Measurements from ENCODE around the gene CDK11A.
A peak's percentile ranks its signal among the peaks of the same experiment; 100 is the strongest.

CDK11A gene

DNA sequence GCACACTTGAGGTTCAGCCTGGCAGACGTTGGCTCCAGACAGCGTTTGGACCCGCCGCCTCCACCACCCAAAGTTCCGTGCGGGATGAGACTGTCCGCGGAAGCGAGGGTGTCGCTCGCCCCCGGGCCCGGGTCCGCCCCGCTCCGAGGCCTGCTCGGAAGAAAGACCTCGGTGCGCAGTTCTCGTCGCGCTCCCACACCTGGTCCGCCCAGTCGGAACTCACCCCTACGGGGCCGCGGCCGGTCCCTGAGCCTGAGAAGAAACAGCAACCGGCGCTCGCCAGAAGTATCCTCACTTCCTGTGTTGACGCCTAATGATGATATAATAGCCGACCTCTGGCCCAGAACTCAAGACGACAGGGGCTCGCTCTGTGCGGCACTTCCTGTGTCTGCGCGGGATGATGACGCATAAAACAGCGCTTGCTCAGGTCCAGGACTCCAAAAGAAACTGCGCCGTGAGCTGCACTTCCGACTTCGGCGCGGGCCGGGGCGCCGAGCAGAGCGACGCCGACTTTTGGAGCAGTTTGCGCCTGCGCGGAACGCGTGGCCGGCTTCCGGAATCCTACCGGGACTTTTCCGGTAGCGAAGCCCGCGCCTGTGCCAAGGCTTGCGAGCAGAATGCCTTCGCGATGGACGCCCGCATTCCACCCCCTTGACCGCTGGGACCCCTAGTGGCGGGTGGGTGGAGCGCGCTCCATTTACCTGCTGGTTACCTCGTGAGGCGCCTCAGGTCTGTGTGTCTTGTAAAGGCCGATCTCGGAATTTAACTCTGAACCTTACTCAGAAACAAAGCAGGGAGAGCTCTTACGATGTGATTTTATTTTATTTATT lies at the start of gene CDK11A:
CDK11A (minus strand) TSS at position 323 of the 830 bp plus-strand sequence. CDS start 1,539 bp downstream, outside the sequence.
- DNase-seq (ENCODE audit: low read depth): peak; percentile 100

DNA sequence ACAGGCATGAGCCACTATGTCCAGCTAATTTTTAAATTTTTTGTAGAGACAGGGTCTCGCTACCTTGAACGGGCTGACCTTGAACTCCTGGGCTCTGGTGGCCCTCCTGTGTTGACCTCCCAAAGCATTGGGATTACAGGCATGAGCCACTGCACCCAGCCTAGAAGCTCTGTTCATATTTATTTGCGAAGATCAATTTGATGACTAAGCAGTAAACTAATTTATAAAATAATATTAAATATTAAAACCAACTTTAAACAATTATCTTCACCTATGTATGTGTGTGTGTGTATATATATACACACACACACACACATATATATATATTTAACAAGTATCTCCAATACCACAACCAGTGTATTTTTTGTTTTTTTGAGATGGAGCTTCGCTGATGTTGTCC lies 49.7 kb upstream of the CDK11A start:
- DNase-seq (ENCODE audit: low read depth): no peak

DNA sequence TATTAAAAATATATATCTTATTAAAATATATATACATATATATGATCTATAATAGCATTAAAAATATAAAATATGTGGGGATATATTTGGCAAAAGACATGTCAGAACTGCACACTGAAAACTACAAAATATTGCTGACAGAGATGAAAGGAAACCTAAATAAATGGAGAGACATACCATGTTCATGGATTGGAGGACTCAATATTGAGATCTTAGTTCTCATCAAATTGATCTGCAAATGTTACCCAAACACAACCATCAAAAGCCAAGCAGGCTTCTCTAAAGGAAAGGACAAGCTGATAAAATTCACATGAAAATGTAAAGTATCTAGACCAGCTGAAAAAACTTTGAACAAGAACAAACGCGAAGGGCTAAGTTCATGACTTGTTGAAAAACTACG lies 46.9 kb upstream of the CDK11A start:
- DNase-seq (ENCODE audit: low read depth): no peak

DNA sequence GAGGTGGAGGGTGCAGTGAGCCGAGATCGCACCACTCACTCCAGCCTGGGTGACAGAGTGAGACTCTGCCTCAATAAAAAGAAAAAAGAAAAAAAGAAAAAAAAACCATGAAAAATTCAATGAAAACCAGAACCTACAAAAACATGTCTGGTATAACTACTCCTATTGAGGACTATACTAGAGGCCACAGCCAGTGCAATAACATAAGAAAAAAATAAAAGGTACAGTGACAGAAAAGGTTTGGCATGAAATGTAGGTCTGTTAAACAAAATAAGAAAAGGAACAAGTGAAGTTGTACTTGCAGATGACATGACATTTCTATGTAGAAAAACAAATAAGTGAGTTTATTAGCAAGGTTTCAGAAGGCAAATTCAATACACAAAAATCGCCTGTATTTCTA lies 45.9 kb upstream of the CDK11A start:
- no peak for DNase-seq (ENCODE audit: low read depth)

DNA sequence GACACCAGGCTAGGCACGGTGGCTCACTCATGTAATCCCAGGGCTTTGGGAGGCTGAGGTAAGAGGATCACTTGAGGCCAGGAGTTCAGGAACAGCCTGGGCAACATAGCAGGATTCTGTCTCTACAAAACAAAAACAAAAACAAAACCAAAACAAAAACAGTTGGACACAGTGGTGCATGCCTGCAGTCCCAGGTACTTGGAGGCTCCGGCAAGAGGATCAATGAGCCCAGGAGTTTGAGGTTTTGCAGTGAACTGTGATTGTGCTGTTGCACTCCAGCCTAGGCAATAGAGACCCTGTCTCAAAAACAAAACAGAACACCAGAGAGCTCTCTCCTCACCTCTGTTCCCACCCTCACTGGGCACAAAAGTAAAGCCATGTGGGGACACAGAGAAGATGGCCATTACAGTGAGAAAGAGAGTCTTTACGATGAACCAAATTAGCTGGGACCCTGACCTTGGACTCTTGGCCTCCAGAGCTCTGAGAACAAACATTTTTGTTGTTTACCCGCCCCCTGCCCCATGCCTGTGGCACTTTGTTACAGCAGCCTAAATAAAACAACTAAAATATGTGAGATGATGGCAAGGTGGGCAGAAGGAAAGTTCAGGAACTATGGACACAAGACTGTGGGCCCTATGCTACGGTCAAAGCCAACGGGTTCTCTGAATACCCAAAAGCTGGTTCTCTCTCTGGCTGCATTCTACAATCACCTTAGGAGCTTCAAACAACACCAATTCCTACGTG lies 44.3 kb upstream of the CDK11A start:
- DNase-seq (ENCODE audit: low read depth): no peak

DNA sequence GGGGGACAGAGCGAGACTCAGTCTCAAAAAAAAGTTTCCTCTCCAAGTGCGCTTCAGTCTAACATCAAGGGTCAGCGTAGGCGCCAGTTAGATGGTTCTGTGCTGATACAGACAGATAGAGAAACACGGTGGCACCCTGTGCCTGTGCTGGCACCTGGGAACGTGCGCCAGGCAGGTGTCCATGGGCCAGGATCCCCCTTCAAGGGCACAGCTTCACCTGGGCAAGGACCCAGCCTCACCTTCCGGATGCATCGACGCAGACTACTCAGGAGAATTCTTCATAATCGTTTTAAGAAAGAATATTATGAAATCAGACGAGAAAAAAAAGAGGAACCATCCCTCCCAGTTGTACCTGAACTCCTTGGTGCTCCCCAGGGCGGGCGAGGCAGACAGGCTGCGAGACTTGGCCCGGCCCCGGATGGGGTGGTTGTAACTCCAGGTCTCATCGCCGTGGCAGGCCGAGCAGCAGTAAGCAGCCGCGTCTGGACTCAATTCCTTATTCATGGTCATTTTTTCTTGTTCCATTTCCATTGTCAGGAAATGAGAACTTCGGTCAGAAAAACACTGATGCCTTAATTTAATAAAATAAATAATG lies 40.8 kb upstream of the CDK11A start:
- no peak for DNase-seq (ENCODE audit: low read depth)

DNA sequence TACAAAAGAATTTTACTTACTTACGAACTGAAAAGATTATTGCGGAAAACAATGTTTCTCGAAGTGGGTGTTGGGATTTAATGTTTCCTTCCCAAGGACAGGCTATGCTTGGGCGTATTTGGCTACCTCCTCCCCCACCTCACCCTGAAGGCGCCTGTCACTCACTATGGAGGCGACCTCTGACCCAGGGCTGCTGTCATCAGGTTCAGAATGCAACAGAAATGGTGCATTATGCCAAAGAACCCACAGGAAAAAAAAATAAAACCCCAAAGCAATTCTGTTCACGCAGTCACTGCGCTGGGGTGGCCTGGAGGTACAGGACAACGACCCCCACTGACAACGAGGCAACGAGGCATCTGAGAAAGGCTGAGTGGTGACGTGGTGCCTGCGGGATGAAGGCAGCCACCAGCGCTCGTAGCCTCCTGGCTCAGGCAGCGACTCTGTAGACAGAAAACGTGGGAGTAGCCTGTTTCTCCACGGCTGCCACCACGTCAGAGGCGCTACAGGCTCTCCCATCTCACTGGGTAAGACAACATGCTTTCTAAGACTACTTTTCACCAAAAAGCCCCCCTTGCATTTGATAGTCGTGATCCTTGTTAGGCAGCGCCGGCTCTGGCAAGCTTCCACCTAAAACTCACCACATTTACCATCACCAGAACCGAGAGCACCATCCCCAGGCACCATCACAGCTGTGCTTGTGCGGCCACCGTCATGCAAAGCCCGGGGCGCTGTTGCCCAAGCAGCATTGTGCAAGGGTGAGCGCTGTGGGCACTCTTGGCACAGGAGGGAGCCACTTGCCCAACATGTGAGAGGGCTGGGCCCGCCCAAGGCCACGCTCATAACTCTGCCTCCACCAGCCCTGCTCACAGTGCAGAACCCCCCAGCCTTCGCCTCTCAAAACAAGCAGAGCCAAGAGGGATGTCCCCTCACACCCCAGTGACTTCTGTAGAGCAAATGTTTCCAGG lies 39.8 kb upstream of the CDK11A start:
- DNase-seq (ENCODE audit: low read depth): peak; percentile 70

DNA sequence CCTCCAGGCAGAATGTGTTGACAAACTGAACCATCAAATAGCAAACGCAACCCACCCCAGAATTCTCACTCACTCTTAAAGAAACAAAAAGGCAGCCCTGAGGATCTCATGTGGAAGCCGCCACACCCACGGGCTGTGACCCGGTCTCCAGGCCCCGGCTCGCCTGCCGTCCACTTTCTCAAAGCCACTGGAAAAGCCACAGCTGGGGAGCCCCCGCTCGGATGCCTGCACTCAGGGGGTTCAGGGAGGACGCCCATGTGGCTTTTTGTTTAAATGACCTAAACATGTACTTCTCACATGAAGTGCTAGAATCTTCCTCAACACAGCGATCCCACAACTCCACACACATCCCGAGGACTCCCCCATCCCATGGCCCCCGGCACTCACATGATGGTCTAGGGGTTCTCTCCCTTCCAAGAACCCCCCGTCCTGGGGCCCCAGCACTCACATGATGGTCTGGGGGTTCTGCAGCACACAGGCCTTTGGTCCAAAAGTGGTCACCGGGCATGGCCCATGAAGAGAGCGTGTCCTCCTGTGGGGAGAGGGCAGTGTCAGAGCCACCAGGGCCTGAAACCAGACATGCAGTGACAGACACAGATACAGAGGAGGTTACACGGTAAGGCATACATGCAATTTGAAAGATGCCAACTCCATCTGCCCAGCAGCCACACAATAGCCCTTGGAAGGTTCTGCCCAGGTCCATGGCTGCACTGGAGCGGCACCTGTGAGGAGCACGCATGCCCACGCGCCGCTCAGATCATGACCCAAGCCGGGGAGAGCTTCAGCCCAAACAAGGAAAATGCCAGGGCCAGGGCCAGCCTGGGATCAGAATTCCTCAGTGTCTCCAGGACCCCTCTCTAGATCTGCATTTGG lies 37.6 kb upstream of the CDK11A start:
- no peak for DNase-seq (ENCODE audit: low read depth)

DNA sequence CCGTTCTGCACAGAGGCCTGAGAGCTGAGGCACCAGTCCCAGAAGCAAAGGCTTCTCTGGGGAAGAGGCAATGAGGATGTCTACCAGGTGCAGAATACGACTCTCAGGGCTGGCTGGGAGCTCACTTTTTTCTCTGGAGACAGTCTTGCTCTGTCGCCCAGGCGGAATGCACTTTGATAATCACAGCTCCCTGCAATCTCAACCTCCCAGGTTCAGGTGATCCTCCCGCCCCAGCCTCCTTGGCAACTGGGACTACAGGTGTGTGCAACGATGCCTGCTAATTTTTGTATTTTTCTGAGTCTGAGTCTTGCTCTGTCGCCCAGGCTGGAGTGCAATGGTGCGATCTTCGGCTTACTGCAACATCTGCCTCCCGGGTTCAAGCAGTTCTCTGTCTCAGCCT lies 36.6 kb upstream of the CDK11A start:
- DNase-seq (ENCODE audit: low read depth): no peak

DNA sequence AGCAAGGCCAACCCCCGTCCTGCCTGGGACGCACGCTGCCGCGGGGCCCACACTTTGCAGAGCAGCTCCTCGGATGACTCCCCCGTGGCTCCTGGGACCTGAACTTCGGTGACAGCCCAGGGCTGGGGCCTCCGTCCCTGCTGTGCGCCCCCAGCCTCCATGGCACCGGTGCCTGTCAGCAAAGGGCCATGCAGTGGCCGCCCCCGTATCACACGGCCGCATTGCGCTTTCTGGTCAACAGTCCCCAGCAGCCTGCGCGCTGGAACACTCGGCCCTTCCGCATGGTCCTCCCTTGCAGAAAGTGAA lies 36.1 kb upstream of the CDK11A start:
- no peak for DNase-seq (ENCODE audit: low read depth)

DNA sequence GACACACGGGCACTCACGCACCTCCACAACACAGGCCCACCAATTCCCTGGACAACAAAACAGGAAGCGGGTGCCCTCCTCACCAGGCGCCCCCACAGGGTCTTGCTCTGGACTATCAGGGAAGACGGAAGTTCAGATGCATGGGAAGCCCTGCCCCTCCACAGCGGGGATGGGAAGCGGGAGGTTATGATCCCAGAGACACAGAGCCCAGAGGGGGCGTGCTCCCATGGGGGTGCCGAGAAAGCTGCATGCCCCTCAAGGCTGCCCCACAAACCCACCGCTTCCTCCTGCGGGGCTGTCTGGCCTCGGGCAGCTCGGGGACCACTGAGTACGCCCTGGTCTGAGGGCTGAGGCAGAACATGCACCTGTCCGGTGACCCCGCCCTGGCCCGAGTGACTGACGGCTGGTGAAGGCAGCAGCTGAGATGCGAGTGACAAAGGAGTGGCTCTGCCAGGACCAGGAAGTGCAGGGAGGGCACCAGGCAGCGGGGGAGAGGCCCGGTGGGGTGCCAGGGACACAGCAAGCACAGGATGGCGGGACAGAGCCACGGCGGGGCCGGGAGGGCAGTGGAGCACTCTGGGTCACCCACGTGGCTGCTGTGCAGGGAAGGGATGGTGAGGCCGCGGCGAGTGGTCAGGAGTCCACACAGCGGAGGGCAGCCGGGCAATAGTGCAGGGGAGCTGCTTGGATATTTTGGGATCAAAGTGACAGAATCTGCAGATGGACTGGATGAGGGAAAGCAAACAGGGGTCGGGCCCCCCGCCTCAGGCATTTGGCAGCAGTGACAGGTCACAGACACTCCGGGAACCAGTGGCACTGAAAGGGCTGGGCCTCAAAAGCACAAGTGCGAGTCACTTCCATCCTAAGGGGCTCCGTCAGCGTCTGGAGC lies 35.5 kb upstream of the CDK11A start:
- no peak for DNase-seq (ENCODE audit: low read depth)

DNA sequence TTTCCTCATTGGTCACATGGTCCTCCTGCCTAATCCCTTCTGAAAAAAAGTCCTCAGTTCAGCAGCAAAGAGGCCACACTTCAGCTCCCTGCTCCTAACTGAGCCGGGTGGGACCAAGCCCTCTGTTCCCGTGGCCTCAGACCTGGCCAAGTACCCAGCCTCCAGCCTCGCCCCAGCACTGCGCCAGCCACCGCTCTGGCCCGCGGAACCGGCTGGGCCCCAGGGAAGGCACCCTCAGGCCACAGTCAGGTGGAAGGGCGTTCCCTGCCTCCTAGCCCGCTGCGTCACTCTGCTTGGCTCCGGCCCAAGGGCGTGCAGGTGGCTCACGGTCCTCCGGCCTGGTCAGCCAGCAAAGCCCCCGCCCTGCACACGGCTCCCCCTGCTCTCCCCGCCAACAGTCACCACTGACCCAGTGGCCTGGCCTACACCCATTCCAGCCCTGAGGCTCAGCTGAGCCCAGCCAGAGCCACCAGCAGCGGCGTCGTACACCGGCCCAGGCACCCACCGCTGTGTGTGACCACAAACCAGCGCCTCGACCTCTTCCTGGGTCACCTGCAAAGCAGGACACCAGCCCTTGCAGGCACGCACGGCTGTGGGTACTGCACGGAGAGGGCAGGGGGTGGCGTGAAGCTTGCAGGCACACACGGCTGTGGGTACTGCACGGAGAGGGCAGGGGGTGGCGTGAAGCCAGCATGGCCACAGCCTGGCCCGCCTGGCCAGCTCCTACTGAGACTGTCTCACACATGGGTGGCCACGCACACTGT lies 34.7 kb upstream of the CDK11A start:
- DNase-seq (ENCODE audit: low read depth): no peak

DNA sequence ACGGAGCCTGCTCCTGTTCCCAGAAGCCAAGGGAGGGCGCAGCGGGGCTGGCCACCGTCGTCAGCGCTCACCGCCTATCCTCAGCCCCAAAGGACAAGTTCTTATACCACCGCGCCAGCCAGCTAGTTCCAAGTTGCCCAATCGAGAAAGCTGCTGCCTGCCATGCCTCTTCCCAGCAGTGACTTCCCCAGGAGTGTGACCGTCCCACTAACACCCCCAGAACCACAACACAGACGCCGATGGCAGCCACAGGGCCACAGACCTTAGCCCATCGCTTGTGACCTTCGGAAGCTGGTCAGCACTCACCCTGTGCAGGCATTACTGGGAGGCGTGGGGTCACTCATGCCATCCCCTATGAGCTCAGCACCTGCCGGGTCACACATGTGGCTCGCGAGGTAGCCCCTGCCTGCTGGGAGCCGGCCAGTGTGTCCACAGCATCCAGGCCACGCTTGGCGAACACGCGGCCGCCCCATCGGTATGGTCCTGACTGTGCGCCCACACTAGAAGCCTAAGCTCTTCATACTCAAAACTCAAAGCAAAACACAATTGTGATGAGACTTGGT lies 34.0 kb upstream of the CDK11A start:
- DNase-seq (ENCODE audit: low read depth): no peak

DNA sequence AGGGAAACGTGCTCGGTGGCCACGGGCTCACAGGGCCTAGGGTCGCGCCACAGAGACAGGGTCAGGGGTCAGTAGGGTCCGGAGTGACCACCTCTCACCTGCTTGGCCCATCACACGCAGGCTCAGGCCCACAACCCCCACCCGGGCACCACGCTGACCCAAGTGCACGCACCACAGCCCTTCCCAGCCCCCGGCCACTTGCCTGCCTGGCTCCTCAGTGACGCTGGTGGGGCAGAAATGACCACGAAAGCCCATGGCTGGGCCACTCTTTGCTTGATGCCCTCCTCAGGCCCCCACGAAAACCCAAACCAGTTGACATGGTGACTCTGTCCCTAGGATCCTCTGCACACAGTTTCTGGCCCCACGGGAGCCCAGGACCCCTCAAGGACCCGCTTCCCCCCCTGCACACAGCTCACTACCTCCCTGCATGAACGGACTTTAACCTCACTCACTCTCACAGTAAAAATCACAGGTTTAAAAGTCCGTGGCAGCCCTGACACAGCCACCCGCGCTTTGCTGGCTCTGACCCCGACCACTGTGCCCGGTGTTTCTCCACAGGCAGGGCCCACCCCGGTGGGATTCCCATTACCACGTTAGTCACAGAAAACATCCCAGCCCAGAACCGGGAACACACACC lies 33.4 kb upstream of the CDK11A start:
- DNase-seq (ENCODE audit: low read depth): no peak

DNA sequence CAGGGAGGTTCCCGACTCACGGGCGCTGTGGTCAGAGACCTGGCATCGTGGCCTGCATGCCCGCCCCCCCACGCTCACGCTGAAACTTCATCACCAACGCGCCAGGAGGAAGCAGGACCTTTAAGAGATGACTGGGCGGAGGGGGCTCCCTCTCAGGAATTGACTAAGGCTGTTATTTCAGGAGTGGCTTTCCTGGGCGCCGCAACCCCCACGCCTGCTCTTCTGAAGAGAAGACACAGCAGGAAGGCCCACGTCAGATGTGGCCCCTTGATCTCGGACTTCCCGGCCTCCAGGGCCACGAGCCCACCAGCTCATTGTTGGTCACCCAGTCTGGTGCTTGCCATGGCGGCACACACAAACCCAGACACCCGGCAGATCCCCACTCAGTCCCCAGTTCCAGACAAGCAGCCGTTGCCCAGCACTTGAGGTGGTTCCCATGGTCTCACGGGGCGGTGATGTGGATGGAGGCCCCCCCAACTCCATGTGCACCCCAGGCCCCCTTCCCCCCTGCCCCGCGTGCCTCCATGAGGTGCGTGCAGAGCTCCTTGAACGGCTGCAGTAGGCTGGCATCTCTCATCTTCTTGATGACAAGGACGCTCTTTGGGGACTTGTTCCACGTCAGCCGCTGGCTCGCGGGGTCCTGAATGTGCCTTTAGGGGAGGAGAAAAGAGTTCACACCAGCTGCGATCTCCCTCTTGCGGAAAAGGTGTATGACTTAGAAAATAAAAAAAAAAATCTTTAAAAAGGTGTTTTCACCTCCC lies 32.7 kb upstream of the CDK11A start:
- DNase-seq (ENCODE audit: low read depth): no peak

DNA sequence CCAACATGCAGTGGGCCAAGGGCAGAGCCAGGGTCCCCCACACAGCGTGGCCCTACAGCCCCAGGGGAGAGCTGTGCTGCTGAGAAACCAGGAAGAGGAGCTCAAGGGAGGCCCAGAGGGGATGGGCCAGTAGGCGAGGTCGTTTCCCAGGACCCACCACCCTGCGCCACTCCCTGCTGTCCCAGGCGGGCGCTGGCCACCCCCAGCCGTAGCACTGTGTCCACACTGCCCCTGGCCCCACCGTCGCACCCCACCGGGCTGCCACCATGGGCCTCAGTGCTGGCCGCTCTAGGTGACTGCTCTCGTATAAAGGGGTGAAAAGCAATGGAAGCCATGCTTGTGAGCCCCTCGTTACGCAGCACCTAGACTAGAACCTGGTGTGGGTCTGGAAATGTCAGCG lies 31.7 kb upstream of the CDK11A start:
- no peak for DNase-seq (ENCODE audit: low read depth)

DNA sequence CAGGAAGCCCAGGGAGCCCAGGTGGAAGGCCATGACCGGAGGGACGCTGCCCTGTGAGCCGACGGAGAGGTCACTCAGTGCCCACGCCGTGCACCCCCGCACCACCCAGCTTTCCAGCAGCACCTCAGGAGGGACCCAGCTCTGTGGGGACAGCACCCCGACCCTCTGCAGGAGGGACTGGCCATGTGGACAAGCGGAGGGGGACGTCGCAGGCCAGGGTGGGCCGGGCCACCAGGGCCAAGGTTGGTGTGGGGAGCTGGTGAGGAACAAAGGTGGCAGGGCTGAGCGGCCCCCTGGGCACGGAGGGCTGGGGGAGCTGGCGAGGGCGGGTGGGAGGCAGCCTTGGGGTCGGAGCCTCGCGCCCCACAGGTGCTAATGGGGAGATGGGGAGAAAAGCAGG lies 31.3 kb upstream of the CDK11A start:
- DNase-seq (ENCODE audit: low read depth): no peak

All from amniotic epithelial cell (primary cell).